ENCODE data around the gene EPHB2.

GRCh38 chr1:22665752-22666151 is 44.9 kb upstream of the EPHB2 start:
- TF ChIP-seq CTCF (IDR thresholded peaks at IDR 0.05; ENCODE audit: low read length) (no peak; the same call in 1 of the 2 replicates), EZH2 (optimal IDR thresholded peaks at IDR 0.05; ENCODE audit: low read depth, low read length) (no peak), EZH2phosphoT487 (IDR thresholded peaks at IDR 0.05; ENCODE audit: low read length) (no peak)

All from MM.1S (cell line).